NCI-H128 (cell line): ENCODE data around the gene GPD1L.
"Not testable (repeated sequence)": the region's sequence is repeated elsewhere in the genome, so short reads cannot be mapped to it uniquely, and the experiment has no call there.

Source experiments
- DNase-seq: peaks from one replicate; lab custom pipeline; 2025; ENCODE audit not compliant: unreplicated experiment; lab: John Stamatoyannopoulos, UW

The GPD1L gene

DNA sequence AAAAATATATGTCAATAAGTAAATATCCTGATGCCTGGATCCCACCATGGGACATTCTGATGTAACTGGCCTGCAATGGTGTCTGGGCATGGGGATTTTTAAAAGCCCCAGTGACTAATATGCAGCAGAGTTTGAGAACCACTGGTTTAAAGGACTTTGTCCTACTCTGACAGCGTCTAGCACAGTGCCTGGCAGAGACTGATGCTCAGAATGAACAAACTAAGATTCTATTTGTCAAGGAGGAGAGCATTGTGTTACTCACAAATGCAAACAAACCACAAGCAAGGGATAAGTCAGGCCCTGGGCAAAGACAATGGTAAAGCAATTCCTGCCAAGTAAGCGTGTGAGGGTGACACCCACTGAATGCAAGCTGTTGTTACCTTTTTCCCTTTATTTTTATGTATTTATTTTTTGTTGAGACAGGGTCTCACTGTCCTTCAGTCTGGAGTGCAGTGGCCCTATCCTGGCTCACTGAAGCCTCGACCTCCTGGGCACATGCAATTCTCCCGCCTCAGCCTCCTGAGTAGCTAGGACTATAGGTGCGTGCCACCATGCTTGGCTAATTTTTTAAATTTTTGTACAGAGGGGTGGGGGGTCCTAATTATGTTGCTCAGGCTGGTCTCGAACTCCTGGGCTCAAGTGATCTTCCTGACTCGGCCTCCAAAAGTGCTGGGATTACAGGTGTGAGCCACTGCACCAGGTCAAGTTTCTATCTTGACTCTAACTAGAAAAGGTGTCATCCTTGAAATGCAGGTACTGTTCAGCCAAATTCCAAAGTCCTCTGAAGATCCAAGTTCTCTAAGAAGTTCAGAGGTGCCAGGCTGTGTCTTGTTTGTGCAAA is 909 bp upstream of the GPD1L start:
- DNase-seq, result no peak

DNA sequence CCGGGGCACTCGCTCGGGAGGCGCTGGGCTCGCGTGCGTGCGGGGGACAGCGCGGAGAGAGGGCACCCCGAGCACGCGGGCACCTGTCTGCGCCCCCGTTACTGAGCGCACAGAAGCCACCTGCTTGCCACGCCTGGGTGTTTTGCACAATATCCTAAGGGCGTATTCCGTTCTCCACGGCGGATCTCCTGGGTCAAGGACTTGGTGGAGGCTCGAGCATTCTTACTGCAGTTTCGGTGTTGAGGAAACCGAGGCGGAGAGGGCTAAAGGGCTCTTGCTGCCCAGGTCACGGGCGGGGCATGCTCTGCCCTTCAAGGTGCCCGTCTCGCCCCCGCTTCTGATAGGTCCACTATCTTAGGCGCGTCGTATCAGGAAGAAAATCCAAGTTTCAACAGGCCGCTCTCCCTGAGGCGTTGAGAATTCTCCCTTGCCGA is 526 bp downstream of the GPD1L start:
- DNase-seq, result no peak

DNA sequence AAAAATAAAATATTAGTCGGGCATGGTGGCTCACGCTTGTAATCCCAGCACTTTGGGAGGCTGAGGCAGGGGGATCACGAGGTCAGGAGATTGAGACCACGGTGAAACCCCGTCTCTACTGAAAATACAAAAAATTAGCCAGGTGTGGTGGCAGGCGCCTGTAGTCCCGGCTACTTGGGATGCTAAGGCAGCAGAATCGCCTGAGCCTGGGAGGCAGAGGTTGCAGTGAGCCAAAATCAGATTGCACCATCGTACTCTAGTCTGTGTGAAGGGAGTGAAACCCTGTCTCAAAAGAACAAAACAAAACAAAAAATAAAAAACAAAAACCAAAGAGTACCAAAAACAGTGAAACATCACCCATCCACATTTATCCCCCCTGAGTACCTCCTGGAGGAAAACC is 1.8 kb downstream of the GPD1L start:
- not testable (repeated sequence) for DNase-seq

DNA sequence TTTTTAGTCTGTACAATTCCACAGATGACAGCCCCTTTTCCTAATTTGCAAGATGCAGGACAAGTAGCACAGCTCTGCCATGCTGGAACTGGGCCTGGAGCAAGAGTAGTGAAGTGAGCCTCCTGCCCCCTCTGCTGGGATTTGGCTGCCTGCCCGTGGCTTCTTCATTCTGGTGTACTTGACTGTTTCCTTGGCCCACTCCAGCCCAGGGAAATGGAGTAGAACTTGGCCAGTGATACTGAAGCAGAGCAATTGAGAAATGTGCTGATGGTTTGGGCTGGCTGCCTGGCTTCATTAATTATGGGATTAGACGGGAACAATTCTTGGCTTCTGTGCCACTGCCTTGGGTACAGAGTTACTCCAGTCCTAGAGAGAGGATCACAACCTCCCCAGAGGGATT is 2.8 kb downstream of the GPD1L start:
- DNase-seq, result no peak

DNA sequence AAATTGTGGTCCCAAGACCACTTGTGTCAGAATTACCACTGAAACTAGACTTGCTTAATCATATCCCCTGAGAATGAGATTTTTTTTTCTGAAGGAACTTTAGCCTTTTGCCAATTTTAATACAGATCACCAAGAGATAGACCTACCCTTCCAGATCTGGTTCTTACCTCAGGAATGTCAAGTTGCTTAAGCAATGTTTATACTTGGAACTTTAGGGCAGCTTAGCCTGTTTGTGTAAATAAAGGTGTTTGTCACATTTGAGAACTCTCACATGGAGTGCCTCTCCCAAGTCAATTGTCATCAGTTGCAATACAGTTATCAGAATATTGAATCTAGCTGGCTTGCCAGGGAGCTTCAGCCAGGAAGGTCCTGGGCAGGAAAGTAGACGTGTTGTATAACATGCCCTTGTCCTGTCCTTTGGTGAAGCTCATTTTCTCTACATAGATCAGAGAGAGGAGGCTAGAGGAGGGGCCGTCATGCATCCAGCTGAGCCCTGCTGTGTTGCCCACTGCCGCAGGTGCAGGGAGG is 3.9 kb downstream of the GPD1L start:
- DNase-seq, result no peak

DNA sequence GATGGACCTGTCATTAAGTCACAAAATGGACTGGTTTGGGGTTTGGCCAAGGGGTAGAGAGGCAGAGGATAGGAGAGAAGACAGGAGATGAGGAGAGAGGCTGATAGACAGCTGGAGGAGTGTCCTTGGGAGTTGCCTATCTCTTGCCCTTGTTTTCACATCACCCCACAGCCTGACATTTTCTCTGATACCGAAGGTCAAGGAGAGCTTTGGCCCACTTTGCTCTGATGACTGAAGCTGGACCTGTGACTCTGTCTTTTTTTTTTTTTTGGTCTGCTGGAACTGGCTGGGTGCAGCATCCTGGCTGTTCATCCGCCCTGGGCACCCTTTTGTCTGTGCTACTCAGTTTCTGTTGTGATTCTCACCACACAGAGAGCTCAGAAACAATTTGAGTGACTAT is 5.1 kb downstream of the GPD1L start:
- no peak for DNase-seq

DNA sequence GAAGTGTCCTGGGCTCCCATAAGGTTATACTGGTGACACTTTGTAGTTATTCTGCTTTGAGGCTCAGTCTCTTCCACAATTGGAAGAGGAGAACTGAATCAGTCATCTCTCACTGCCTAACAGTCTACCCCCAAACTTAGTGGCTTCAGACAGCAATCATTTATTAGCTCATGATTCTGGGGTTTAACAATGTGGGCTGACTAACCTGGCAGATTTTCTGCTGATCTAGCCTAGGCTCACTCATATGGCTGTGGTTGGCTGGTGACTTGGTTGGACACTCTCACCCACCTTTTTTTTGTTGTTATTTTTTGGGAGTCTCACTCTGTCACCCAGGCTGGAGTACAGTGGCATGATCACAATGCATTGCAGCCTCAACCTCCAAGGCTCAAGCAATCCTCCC is 7.1 kb downstream of the GPD1L start:
- DNase-seq, result no peak

DNA sequence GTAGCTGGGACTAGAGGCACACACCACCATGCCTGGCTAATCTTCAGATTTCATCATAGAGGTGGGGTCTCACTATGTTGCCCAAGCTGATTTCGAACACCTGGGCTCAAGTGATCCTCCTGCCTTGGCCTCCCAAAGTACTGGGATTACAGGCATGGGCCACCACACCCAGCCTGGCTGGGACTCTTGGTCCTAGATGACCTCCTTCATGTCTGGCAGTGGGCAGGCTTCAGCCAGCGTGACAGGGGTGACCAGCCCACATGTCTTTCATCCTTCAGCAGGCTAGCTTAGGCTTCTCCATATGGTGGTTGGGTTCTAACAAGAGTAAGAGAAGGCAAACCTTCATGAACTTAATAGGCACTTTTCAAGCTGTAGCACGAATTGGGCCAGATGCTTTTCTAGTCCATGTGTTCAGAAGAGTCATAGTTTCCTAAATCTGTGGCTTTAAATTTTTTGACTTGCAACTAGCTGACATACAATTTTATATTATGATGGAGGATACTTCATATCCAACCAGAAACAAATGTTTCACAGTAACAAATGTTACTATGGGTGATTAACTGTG is 7.6 kb downstream of the GPD1L start:
- no peak for DNase-seq

DNA sequence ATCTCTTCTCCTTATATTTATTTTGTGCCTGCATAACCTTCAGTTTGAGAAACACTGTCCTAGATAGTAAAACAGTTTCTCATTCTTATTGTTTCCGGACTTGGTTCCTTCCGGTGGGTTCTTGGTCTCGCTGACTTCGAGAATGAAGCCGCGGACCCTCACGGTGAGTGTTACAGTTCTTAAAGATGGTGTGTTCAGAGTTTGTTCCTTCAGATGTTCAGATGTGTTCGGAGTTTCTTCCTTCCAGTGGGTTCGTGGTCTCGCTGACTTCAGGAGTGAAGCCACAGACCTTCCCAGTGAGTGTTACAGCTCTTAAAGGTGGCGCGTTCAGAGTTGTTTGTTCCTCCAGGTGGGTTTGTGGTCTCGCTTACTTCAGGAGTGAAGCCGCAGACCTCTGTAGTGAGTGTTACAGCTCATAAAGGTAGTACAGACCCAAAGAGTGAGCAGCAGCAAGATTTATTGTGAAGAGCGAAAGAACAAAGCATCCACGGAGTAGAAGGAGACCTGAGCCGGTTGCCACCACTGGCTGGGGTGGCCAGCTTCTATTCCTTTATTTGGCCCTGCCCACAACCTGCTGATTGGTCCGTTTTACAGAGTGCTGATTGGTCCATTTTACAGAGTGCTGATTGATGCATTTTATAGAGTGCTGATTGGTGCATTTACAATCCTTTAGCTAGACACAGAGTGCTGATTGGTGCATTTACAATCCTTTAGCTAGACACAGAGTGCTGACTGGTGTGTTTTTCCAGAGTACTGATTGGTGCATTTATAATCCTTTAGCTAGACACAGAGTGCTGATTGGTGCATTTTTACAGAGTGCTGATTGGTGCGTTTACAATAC is 8.3 kb downstream of the GPD1L start:
- DNase-seq, result not testable (repeated sequence)

DNA sequence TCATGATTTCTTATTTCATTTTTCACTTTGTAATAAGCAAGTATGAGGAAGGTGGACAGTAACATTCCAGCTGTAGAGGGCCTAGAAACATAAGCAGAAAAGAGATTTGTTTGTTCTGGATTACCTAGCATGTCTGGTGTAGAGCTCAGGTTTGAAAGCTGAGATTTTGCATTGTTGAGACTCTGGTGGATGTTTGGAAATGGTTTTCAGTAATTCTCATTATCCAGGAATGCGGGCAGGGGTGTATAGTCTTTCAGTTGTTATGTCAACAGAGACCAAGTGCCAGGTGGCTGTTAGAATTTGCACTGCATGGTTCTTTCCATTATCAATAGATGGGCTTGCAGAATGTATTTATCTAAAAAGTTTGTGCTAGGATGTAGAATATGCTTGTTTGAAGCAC is 10.9 kb downstream of the GPD1L start:
- DNase-seq, result no peak

DNA sequence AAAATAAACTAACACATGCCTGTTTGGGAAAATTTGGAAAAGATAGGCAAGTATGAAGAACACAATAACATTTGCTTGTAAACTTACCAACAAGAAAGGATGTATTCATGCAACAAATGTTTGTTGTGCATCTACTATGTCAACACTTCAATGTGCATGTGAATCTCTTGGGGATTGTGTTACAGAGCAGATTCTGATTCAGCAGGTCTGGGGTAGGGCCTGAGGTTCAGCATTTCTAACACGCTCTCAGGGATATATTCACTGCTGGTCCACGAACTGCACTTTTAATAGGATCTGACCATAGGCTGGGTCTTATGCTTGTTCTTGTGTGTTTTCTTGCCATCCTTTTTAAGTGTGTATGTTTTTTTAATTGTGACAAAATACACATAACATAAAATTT is 11.8 kb downstream of the GPD1L start:
- DNase-seq, result no peak

DNA sequence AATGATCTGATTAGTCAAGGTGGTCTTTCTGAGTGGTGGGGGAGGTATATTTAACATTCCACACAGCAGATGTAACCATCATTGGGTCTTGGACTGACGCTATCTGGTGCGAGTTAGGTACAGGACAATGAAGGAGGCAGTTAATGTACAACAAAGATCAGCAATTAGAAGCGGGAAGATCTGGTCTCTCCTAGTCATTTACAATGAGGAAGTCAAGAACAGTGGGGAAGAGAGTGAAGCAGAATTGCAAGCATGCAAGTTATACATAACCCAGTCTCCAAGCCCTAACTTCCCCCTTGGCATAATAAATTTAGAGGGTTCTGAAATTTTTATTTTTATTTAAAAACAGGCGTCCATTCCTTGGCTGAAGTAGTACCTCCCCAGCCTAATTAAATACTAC is 14.1 kb downstream of the GPD1L start:
- DNase-seq, result no peak

DNA sequence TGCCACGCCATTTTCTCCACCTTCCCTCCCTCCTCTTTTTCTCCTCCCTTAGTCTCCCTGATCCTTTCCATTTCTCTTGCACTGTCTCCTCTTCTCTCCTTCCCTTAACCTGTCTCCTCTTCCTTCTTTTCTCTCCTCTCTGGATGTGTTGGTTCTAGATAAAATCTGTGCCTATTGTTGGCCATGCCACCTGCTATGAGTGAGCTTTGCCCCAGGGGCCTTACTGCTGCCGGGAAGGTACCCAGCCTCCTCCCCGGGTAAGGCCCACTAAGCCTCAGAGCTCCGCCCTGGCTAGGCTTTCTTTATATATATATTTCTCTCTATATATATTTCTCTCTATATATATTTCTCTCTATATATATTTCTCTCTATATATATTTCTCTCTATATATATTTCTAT is 14.7 kb downstream of the GPD1L start:
- DNase-seq, result no peak

DNA sequence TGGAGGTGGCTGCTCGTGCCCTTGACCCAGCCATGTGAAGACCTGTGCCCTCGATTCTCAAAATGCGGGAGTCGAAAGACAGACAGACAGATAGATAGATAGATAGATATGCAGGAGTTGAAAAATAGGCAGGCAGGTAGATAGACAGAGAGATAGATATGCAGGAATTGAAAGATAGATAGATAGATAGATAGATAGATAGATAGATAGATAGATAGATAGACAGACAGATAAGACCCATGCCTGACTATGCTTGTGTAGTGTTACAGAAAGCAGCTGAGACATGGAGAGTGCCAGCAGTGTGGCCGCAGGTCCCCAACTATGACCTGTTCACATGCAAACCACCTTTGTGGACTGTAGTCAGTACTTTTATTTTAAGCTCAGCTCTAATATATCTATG is 17.2 kb downstream of the GPD1L start:
- DNase-seq, result no peak

DNA sequence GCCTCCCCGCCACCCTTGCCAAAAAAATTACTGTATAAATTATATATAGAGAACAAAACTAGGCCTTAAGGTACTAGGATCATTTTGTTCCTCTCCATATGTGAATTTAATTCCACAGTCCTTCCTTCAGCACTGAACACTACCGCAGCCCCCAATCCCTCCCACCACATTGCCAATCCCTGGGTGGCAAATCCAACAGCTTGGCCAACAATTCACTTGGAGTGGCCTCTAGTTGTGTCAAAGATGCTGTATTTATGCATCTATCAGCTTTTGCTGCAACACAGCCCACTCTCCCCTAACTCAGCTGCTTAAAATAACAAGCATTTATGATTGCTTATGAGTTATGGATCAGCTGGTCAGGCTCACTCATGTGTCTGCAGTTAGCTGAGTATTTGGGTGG is 18.6 kb downstream of the GPD1L start:
- no peak for DNase-seq

DNA sequence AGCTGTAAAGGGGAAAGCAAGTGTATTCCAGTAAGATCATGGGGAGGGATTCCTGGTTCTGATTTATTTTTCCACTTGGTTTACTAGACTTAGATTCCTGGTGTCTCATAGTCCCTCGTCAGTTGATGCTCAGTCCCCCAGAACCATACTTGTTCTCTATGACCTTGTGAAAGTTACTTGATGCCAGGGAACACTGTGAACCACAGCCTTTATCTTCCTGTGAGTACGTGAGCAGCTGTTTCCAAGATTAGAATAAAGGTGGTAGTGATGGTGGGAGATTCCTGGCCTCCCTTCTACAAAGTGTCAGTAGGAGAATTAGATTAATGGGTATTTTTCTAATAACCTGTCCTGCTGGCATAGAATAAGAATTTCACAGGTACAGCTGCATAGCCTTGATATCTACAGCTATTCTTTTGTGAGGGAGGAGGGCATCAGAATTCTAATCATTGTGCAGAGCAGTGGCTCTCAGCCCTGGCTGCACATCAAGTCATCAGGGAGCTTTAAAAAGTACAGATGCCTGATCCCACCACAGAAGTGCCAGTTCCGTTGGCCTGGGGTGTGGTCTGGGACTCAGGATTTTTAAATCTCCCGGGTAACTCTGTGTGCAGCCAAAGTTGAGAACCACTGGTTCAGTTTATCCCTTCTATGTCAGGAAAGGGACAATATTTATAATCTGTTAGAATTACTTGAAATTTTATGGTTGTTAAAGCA is 20.0 kb downstream of the GPD1L start:
- DNase-seq, result no peak

DNA sequence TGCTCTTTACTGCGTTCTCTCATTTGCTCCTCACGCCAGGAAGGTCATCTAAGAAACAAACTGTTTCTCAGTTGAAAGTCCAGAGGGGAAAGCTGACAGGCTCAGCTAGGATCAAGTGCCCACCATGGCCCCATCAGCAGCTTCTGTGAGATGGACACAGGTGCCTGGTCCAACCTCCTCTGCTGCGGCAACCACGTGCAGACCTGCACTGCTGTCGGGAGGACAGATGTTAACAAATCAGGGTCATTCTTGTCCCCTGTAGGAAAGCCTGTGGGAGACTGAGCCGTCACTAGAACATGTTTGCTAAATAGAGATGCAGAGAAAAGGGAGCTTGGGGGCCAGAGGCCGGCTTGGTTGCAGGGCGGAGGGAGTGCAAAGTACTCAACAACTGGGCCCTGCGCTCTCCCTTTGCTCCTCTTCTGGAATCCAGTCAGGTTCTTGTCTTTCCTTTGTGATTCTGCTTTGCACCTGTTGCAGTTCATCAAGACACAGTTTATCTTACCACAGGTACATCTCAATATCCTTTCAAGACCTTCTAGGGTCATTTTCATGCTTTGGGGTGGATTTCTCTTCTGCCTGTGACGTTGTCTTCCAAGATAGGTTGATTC is 20.9 kb downstream of the GPD1L start:
- DNase-seq, result no peak

DNA sequence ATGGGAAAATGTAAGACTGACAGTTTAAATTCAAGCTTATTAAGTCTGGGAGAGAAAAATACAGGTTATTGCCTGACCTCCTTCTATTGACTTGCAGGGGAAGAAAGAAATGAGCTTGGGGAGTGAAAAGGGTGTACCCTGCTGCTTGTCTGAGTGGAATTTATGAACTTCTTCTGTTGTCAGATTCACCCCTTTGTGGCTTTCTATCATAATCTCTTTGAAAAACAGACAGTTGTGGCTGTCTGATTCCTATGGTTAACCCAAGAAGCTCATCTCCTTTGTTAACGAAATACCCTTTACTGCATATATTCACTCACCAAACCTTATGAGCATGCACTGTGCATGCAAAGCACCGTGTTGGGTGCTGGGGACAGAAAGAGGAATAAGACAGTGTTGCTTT is 22.5 kb downstream of the GPD1L start:
- no peak for DNase-seq

DNA sequence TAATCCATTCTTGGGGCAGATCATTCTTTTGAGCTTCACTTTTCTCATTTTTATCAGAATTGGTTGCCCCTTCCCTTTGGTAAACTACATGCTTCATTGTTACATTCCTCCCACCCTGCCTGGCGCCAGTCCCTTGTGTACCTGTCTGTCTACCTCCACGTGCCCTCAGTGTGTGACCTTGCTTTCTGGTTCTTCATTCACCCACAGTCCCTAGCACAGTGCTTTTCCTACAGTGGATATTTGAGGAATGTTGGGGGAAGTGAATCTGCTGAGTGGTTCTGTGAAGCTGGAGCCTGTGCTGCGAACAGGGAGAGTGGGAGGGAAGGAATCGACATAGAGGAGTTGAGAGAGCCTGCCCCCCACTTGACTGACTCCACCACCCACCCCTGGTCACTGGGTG is 23.4 kb downstream of the GPD1L start:
- DNase-seq, result no peak

DNA sequence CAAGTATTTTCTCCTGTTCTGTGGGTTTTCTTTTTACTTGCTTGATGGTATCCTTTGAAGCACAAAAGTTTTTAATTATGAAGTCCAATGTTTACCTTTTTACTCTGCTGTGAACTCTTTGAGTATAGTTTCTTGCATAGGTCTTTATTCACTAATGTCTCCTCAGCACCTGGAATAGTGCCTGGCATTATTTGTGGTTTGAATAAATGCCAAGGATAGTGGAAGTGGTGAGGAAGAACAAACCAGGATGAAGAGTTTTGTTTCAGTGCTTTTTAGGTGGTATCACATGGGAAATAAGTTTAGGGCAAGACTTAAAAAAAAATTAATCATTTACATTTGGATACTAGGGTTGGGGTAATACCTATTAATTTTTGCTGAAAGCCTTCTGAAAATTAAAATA is 25.7 kb downstream of the GPD1L start:
- no peak for DNase-seq

DNA sequence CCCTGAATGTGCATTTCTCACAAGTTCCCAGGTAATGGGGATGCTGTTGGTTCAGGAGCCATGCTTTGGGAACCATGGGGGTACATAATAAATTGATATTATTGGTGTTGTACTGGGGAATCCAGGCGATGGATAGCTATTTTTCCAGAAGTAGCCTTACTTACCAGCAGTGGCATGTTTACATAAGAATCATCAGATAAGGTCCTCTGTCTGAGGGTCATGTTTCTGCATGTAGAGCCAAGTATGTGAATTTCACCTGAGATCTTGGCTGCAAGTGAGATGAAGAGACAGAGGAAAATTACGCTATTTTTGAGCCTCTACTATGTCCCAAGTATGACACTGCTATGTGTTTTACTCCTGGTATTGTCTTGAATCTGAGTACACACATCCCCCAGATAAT is 26.3 kb downstream of the GPD1L start:
- DNase-seq, result no peak
